ENCODE data around the gene CBFA2T2.
"Not testable (repeated sequence)": the region's sequence is repeated elsewhere in the genome, so short reads cannot be mapped to it uniquely, and the experiment has no call there.

CBFA2T2 gene

DNA sequence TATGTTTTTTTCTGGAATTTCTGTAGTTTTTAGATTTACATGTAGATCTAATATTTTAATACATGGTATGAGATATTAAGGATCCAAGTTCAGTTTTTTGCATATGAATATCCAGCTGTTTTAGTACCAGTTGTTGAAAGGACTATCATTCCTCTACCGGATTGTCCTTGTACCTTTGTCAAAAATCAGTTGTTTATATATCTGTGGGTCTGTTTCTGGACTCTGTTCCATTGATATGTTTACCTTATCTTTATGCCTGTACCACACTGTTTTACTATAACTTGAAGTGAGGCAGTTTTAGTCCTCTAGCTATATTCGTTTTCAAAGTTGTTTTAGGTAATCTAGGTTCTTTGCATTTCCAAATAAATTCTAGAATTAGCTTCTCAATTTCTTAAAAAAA lies 47.7 kb downstream of the CBFA2T2 start:
- Histone ChIP-seq H3K27ac (no peak overlapping the region), H3K4me3 (no peak overlapping the region)

DNA sequence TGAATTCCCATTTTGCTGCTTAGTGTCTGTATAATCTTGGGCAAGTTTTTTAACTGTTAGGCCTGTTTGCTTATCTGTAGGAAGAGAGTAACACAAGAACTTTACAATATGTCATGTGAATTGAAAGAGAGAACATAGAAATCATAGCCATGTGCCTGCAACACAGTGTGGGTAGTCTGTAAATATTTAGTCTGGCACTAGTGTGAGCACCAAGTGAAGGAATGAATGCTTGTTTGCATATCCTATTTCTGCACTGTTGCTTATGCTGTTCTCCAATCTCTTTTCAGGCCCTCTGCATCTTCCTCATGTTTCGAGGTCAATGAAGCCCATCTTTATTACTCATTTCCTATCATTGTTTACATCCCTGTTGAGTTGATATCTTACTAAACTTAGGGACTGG lies 49.2 kb downstream of the CBFA2T2 start:
- Histone ChIP-seq H3K27ac (no peak overlapping the region), H3K4me3 (no peak overlapping the region)

DNA sequence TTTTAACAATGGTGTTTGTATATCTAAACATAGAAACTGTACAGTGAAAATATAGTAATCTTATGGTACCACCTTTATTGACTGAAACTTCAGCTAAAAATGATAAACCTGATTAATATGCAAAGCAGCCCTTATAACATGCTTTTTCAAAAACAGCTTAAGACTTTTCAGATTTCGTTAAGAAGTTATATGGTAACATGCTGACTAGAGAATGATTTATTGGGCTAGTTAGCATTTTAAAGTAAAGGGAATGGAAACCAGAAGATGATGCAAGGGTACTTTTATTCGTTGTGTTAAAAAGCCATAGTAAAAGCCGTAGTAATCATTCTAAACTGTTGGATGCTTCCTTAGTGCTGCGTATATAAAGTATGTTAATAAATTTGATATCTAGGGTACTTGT lies 50.5 kb downstream of the CBFA2T2 start:
- no peak overlapping the region for H3K27ac ChIP-seq
- no peak overlapping the region for H3K4me3 ChIP-seq

DNA sequence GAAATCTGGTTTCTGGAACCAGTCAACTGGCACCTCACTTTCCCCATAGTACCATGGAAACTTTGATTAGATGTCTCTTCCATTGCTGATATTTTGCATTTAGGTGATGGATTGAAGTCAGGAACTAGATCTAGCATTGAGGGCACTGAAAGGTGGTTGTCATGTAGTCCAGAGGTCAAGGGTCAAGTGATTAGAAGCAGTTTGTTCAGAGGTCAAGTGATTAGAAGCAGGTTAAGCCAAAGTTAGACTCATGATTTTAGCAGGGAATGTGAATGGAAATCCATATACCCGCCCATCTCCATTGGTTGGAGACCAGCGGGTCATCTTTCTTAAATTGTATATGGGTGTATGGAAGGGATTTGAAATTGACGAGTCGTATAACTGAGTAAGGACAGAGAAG lies 51.2 kb downstream of the CBFA2T2 start:
- no peak overlapping the region for H3K27ac ChIP-seq
- H3K4me3 ChIP-seq = no peak overlapping the region

DNA sequence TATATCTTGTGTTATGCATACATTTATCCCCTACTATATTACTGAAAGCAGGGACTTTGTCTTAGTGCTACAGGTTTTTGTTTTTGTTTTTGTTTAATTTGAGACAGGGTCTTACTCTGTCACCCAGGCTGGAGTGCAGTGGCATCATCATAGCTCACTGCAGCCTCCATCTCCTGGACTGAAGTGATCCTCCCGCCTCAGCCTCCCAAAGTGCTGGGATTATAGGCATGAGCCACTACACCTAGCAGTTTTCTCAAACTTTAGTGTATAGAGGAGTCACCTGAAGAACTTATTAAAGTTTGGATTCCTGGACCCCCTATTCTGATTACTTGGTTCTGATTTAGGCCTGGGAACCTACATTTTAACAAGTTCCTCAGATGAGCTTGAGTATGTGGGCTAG lies 51.9 kb downstream of the CBFA2T2 start:
- Histone ChIP-seq H3K27ac (no peak overlapping the region), H3K4me3 (no peak overlapping the region)

DNA sequence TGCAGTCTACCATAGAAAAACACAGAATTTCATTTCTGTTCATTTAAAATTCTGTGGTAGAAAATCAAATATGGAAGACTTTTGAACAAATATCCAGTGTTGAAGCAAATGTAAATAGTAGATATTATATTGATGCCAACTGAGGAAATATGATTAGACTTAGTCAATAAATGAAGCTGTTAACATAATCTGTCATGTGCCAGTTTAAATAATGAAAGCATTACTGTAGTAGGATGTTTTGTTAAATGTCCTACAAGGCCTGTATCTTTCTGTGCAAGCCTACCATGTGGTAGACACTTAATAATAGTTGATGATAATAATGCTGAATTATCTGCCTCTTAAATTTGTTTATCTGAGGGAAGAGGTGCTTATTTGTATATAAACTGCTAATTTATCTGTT lies 55.9 kb downstream of the CBFA2T2 start:
- Histone ChIP-seq H3K27ac (no peak overlapping the region), H3K4me3 (no peak overlapping the region)

DNA sequence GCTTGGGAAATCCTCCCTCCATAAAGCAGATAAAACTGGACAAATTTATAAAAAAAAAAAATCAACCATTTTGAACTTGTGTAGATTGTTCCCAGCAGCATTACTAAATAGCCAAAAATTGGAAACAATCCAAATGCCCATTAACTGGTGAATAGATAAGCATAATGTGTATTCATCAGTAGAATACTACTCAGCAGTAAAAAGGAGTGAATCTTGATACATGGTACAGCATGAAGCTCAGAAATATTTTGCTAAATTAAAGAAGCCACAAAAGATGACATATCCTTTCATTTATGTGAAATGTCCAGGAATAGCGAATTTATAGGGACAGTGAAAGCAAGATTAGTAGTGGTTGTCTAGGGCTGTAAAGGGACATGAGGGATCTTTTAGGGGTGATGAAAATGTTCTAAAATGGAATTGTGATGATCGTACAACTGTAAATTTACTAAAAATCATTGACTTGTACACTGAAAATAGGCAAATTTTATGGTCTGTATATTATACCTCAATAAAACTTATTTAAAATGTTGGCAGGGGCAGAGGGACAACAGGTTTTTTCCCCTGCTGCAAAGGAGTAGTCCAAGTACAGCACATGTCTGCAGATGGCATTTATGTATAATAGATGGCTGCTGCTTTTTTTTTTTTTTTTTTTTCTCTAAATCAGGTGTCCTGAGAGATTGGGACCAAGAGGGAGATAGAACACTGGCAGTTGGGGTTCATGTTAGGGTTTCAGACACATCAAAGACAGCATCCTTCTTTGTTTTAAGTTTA lies 59.5 kb downstream of the CBFA2T2 start:
- H3K4me3 ChIP-seq = no peak overlapping the region
- no peak overlapping the region for H3K27ac ChIP-seq

DNA sequence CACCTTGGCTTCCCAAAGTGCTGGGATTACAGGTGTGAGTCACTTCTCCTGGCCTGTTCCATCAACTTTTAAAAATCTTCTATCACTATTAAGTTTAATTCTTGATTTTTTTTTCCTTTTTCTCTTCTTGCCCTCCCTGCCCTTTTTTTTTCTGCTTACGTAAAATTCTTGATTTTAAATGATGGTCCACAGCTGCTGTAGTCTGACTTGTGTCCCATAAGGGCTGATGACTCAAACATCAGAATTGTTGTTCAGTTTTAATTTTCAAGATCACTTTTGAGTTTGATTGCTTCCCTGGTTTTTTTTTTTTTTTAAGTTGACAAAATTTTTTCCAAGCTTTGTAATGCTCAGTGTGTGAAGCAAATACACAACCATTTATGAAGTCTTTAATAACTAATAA lies 61.9 kb downstream of the CBFA2T2 start:
- Histone ChIP-seq H3K4me3 (no peak overlapping the region), H3K27ac (peak overlapping the region in 1 of 21 experiments; percentile 25)

DNA sequence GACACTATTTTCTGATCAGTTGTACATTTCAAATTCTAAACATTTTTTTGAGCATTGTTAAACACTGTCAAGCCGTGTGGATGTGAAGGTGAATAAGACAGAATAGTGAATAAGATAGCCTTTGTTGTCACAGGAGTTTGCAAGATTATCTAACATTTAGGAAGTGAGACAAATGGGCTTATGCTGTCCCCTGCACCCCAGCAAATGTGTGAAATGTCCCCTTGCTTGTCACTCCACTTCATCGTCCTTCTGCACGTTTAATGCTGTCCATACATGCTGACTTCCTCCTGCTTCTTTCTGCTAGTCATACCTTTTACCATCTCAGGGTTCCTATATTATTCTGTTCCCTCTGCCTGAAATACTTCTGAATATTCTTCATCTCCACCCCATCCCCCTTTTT lies 62.6 kb downstream of the CBFA2T2 start:
- Histone ChIP-seq H3K4me3 (no peak overlapping the region), H3K27ac (peak overlapping the region in 1 of 21 experiments; percentile 25)

DNA sequence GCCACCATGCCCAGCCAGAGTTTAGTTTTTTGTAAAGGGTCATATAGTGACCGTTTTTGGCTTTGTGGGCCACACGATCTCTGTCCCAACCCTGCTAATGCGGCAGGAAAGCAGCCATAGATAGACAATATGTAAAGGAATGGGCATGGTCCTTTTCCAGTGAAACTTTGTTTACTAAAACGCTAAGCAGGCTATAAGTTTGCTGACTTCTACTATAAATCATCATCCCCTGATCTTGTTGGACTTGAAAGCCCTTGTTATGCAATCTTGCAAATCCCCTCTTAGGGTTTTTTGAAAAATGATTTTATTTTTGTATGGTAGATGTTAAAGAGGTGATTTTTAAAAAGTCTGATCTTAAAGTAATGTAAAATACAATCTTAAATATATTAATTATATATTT lies 63.6 kb downstream of the CBFA2T2 start:
- H3K27ac ChIP-seq = peak overlapping the region in 1 of 21 experiments; percentile 92
- H3K4me3 ChIP-seq = no peak overlapping the region

DNA sequence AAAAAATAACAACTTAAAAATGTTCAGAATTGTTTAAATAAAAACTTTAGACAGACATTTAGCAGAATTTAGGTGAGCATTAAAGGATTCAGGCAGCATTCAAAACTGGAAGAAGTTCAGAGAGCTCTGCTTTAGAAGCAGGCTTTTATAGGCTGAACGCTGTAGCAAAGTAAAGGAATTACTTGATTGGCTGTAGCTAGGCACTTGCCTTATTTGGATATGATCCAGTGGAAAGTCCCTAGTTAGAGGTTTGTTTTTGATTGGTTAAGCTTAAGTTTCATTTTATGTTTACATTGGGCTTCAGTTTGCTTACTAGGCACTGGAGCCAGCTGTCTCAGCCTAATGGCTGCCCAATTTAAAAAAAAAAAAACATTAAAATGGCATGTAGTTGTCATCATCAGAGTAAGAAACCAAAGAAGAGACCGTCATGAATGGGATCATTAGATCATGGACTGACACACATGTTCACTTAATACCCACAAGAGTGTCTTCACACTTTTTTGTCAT lies 65.1 kb downstream of the CBFA2T2 start:
- Histone ChIP-seq H3K4me3 (no peak overlapping the region), H3K27ac (peak overlapping the region in 17 of 21 experiments; percentile 23 to 92 (median 58))

DNA sequence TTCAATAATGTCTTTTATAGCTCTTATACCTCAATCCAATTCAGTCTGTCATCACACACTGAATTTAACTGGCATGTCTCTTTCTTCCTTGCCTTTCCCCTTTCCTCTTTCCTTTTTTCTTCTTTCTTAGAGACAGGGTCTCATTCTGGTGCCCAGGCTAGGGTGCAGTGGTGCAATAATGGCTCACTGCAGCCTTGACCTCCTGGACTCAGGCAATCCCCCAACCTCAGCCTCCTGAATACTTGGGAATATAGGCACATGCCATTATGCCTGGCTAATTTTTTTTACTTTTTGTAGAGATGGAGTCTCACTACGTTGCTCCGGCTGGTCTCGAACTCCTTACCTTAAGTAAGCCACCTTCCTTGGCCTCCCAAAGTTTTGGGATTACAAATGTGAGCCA lies 65.9 kb downstream of the CBFA2T2 start:
- Histone ChIP-seq H3K4me3 (no peak overlapping the region), H3K27ac (peak overlapping the region in 16 of 21 experiments; percentile 27 to 92 (median 58))

DNA sequence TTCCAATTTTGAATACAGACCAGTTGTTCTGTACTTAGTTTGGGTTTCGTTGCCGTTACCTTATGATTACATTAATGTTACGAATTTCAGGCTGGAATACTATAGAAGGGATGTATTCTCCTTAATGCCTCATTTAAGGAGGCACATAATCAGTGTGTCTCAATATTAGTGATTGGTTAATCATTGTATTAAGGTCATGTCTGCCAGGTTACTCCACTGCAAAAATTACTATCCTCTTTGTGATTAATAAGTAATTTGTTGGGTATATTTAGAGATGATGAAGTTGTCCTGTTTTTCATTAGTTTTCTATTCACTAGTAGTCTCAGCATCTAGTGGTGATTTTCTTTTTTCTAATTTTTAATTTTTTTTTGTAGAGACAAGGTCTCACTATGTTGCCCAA lies 66.3 kb downstream of the CBFA2T2 start:
- H3K4me3 ChIP-seq = no peak overlapping the region
- H3K27ac ChIP-seq = peak overlapping the region in 6 of 21 experiments; percentile 40 to 92 (median 73)

DNA sequence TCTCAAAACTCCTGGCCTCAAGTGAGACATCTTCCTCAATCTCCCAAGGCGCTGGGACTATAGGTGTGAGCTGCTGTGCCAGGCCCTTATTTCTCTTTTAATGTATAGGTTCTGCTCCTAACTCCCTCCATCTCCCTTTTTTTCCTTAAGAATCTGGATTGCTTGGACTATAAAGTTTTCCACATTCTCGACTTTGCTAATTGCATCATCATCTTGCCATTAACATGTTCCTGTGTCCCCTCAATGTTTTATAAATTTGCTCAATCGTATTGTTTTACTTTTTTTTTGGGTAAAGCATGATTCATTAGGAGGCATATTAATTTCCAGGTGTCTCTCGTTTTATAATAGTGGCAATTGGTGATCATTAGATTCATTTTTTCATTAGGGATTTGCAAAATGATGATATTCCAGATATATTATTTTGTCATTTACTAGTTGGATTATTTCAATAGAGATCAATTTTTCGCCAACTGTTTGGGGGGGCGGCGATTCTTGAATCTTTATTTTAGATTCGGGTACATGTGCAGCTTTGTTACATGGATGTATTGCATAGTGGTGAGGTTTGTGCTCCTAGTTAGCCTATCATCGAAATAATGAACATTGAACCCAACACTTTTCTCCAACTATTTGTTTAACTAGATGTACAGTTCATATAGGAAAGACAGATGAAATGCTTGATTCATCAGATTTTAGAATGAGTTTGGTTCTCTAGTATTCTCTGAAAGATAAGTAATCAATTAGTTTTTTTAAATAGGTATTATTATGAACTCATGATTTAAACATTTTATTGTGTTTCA lies 68.7 kb downstream of the CBFA2T2 start:
- Histone ChIP-seq H3K4me3 (no peak overlapping the region), H3K27ac (no peak overlapping the region)

DNA sequence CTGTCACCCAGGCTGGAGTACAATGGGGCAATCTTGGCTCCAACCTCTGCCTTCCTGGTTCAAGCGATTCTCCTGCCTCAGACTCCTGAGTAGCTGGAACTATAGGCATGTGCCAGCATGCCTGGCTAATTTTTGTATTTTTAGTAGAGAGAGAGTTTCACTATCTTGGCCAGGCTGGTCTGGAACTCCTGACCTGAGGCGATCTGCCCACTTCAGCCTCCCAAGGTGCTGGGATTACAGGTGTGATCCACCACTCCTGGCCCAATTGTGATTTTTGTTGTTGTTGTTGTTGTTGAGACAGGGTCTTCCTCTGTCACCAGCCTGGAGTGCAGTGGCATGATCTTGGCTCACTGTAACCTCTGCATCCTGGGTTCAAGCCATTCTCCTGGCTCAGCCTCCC lies 69.3 kb downstream of the CBFA2T2 start:
- Histone ChIP-seq H3K4me3 (no peak overlapping the region), H3K27ac (no peak overlapping the region)

DNA sequence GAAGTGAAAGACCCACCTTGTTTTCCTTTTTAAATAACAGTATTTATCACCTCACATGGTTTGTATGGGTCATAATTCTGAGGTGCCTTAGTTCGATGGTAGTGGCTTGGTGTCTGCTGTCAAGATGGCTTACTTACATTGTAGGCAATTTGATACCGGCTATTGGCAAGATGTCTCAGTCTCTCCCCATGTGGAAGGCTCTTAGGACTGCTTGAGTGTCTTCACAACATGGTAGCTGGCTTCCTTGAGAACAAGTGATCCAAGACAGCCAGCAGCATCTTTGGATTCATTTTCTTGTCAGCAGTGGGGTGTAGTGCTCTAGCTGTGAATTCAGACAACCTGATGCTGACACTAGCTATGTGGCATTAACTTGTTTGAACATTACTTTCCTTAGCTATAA lies 70.1 kb downstream of the CBFA2T2 start:
- no peak overlapping the region for H3K4me3 ChIP-seq
- peak overlapping the region in 1 of 21 experiments; percentile 44 for H3K27ac ChIP-seq

DNA sequence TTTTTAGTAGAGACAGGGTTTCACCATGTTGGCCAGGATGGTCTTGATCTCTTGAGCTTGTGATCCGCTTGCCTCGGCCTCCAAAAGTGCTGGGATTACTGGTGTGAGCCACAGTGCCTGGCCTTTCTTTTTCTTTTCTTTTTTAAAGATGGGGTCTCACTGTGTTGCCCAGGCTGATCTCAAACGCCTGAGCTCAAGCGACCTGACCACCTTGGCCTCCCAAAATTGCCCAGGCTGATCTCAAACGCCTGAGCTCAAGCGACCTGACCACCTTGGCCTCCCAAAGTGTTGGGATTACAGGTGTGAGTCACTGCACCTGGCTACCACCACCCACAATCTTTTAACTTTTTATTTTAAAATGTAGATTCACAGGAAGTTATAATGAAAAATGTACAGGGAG lies 71.2 kb downstream of the CBFA2T2 start:
- H3K27ac ChIP-seq, H3K4me3 ChIP-seq: not testable (repeated sequence)

DNA sequence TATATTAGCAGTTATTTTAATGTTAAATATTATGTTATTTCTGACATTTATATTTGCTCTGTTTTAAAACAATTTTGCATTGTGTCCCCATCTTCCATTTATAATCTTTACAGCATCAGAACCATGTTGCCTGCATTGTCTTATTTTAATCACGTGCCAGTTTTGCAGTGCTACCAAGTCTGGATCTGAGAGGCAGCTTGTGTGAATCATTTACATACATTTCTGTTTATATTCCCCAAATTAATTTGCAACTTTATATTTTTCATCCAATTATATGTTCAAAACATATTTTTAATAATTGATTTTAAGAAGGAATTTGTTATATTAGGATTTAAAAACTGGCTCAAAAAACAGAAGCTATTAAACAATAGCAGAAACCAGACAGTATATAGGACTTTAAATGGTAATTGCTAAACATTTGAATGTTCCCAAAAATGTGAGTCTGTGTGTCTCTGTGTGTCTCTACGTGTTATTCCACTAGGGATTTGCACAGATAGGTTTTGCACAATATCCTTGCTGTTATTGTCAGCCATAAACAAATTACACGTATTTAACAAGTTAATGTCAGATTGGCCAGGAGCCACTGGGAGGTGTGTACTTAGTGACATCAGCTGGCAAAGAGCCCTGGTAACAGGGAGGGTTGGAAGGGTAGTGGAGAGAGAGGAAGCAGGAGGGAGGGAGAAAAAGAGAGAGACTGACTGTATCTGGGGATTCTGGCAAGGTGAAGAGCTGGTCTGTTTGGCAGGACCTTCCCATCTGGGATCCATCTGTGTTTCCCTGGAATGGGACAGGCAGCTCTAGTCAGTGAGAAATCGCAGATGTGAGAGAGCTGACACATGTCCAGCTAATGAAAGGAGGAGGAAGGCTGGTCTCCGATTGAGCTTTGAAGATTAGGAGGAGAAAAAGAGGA lies 72.1 kb downstream of the CBFA2T2 start:
- Histone ChIP-seq H3K4me3 (no peak overlapping the region), H3K27ac (peak overlapping the region in 5 of 21 experiments; percentile 12 to 48 (median 26))

DNA sequence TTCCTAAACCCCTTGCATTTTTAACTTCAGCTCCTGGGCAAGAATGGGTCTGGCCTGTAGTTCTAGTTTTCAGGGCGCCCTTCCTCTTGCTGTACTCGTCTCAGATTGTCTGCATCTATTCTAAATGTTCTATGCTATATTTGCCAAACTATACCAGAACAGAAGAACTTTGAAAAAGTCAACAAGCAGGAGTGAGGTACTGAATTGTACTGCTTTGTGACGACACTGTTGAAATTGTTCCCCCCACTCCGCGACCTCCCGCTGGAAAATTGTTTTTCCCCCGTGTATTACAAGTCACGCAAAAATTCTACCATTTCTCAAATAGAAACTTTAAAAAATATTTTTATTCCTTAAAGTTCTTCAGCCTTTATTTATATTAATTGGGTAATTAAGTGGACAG lies 73.9 kb downstream of the CBFA2T2 start:
- H3K4me3 ChIP-seq = no peak overlapping the region
- H3K27ac ChIP-seq = no peak overlapping the region
